GM23338 (cell line): ENCODE results near the gene HIGD1B. TPM values are rescaled to one million over a fixed set of nuclear protein-coding genes. Genes with fewer than 3 reads are reported as not detected.

Source experiments
- CREB1 ChIP-seq: fragments of 250-450 bp; sonication (Bioruptor Pico); IDR thresholded peaks from 2 replicates; pipeline ENCODE4 v1.5.0; 2020; ENCODE audit warnings: low read depth, mild to moderate bottlenecking, moderate library complexity
- EZH2 ChIP-seq: fragments of 200-600 bp; sonication (generic); IDR thresholded peaks from one replicate; pipeline ENCODE4 v1.8.0; 2017; ENCODE audit warnings: antibody characterized with exemption, mild to moderate bottlenecking, low read depth; ENCODE audit not compliant: unreplicated experiment
- JUNB ChIP-seq: IDR thresholded peaks from one replicate; pipeline ENCODE4 v1.6.1; 2016; ENCODE audit warnings: antibody characterized with exemption; ENCODE audit not compliant: unreplicated experiment
- NANOG ChIP-seq: IDR thresholded peaks from 2 replicates; pipeline ENCODE4 v1.6.1; 2016; ENCODE audit warnings: antibody characterized with exemption, borderline replicate concordance
- POLR2AphosphoS5 ChIP-seq: IDR thresholded peaks from 2 replicates; pipeline ENCODE4 v1.6.1; 2016; ENCODE audit warnings: antibody characterized with exemption, low read depth
- STAT1 ChIP-seq: IDR thresholded peaks from one replicate; pipeline ENCODE4 v1.6.1; 2016; ENCODE audit warnings: antibody characterized with exemption; ENCODE audit not compliant: unreplicated experiment
- ZNF114 ChIP-seq: fragments of 250-450 bp; sonication (Bioruptor Pico); IDR thresholded peaks from 2 replicates; pipeline ENCODE4 v1.5.0; 2020; ENCODE audit warnings: mild to moderate bottlenecking, moderate library complexity
- ZNF331 ChIP-seq: fragments of 250-450 bp; sonication (Bioruptor Pico); IDR thresholded peaks from 2 replicates; pipeline ENCODE4 v1.5.0; 2020; ENCODE audit warnings: low read depth, mild to moderate bottlenecking, moderate library complexity
- polyA plus RNA-seq: library from polyadenylated mRNA; unstranded; fragments of >200 nt; fragmentation: Nextera tagmentation; extraction: Ambion mirVana; gene quantifications from 2 replicates; pipeline ENCODE4 v1.2.1, GENCODE V29; 2016
- total RNA-seq: library from RNA; depleted of rRNA; stranded (reverse); fragments of >200 nt; shearing (Covaris generic); gene quantifications from 2 replicates; pipeline ENCODE4 v1.2.3, GENCODE V29; 2014
- TF ChIP-seq, protein P1 (sequence below): fragments of 250-450 bp; sonication (Bioruptor Pico); IDR thresholded peaks from 2 replicates; pipeline ENCODE4 v1.5.0; 2020; ENCODE audit warnings: mild to moderate bottlenecking, moderate library complexity
- TF ChIP-seq, protein P2 (sequence below): IDR thresholded peaks from one replicate; pipeline ENCODE4 v1.6.1; 2018; ENCODE audit warnings: antibody characterized with exemption; ENCODE audit not compliant: unreplicated experiment
- TF ChIP-seq, protein P3 (sequence below), 2 experiments: fragments of 200-600 bp in 1 of 2; sonication (generic) in 1 of 2; conservative IDR thresholded peaks; 2 replicates each; pipeline versions ENCODE4 v1.5.1 to v1.6.1; 2016 to 2017; ENCODE audit warnings: antibody characterized with exemption in 2 of 2, low read depth in 2 of 2, mild to moderate bottlenecking in 2 of 2, moderate library complexity in 1 of 2

HIGD1B gene
- total and polyA plus RNA-seq, 2 experiments from 2014 or later = not detected

DNA sequence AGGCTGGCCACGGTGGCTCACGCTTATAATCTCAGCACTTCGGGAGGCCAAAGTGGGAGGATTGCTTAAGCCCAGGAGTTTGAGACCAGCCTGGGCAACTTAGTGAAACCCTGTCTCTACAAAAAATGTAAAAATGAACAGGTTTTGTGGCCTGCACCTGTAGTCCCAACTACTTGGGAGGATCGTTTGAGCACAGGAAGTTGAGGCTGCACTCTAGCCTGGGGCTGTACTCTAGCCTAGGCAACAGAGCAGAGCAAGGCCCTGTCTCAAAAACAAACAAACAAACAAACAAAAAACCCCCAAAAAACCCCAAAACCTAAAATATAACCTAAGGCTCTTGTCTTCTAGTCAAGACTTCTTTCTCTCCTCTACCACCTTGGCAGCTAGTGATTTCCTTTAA is 7.4 kb upstream of the HIGD1B start (continued):
- TF ChIP-seq, protein P1, sequence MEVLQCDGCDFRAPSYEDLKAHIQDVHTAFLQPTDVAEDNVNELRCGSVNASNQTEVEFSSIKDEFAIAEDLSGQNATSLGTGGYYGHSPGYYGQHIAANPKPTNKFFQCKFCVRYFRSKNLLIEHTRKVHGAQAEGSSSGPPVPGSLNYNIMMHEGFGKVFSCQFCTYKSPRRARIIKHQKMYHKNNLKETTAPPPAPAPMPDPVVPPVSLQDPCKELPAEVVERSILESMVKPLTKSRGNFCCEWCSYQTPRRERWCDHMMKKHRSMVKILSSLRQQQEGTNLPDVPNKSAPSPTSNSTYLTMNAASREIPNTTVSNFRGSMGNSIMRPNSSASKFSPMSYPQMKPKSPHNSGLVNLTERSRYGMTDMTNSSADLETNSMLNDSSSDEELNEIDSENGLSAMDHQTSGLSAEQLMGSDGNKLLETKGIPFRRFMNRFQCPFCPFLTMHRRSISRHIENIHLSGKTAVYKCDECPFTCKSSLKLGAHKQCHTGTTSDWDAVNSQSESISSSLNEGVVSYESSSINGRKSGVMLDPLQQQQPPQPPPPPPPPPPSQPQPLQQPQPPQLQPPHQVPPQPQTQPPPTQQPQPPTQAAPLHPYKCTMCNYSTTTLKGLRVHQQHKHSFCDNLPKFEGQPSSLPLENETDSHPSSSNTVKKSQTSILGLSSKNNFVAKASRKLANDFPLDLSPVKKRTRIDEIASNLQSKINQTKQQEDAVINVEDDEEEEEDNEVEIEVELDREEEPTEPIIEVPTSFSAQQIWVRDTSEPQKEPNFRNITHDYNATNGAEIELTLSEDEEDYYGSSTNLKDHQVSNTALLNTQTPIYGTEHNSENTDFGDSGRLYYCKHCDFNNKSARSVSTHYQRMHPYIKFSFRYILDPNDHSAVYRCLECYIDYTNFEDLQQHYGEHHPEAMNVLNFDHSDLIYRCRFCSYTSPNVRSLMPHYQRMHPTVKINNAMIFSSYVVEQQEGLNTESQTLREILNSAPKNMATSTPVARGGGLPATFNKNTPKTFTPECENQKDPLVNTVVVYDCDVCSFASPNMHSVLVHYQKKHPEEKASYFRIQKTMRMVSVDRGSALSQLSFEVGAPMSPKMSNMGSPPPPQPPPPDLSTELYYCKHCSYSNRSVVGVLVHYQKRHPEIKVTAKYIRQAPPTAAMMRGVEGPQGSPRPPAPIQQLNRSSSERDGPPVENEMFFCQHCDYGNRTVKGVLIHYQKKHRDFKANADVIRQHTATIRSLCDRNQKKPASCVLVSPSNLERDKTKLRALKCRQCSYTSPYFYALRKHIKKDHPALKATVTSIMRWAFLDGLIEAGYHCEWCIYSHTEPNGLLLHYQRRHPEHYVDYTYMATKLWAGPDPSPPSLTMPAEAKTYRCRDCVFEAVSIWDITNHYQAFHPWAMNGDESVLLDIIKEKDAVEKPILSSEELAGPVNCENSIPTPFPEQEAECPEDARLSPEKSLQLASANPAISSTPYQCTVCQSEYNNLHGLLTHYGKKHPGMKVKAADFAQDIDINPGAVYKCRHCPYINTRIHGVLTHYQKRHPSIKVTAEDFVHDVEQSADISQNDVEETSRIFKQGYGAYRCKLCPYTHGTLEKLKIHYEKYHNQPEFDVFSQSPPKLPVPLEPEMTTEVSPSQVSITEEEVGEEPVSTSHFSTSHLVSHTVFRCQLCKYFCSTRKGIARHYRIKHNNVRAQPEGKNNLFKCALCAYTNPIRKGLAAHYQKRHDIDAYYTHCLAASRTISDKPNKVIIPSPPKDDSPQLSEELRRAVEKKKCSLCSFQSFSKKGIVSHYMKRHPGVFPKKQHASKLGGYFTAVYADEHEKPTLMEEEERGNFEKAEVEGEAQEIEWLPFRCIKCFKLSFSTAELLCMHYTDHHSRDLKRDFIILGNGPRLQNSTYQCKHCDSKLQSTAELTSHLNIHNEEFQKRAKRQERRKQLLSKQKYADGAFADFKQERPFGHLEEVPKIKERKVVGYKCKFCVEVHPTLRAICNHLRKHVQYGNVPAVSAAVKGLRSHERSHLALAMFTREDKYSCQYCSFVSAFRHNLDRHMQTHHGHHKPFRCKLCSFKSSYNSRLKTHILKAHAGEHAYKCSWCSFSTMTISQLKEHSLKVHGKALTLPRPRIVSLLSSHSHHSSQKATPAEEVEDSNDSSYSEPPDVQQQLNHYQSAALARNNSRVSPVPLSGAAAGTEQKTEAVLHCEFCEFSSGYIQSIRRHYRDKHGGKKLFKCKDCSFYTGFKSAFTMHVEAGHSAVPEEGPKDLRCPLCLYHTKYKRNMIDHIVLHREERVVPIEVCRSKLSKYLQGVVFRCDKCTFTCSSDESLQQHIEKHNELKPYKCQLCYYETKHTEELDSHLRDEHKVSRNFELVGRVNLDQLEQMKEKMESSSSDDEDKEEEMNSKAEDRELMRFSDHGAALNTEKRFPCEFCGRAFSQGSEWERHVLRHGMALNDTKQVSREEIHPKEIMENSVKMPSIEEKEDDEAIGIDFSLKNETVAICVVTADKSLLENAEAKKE (CRISPR knock-in tag) = no peak
- TF ChIP-seq STAT1 = no peak
- TF ChIP-seq EZH2 = no peak
- TF ChIP-seq, protein P2, sequence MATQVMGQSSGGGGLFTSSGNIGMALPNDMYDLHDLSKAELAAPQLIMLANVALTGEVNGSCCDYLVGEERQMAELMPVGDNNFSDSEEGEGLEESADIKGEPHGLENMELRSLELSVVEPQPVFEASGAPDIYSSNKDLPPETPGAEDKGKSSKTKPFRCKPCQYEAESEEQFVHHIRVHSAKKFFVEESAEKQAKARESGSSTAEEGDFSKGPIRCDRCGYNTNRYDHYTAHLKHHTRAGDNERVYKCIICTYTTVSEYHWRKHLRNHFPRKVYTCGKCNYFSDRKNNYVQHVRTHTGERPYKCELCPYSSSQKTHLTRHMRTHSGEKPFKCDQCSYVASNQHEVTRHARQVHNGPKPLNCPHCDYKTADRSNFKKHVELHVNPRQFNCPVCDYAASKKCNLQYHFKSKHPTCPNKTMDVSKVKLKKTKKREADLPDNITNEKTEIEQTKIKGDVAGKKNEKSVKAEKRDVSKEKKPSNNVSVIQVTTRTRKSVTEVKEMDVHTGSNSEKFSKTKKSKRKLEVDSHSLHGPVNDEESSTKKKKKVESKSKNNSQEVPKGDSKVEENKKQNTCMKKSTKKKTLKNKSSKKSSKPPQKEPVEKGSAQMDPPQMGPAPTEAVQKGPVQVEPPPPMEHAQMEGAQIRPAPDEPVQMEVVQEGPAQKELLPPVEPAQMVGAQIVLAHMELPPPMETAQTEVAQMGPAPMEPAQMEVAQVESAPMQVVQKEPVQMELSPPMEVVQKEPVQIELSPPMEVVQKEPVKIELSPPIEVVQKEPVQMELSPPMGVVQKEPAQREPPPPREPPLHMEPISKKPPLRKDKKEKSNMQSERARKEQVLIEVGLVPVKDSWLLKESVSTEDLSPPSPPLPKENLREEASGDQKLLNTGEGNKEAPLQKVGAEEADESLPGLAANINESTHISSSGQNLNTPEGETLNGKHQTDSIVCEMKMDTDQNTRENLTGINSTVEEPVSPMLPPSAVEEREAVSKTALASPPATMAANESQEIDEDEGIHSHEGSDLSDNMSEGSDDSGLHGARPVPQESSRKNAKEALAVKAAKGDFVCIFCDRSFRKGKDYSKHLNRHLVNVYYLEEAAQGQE = no peak
- TF ChIP-seq JUNB = no peak
- TF ChIP-seq ZNF331 (CRISPR knock-in tag) = no peak
- TF ChIP-seq, protein P3, sequence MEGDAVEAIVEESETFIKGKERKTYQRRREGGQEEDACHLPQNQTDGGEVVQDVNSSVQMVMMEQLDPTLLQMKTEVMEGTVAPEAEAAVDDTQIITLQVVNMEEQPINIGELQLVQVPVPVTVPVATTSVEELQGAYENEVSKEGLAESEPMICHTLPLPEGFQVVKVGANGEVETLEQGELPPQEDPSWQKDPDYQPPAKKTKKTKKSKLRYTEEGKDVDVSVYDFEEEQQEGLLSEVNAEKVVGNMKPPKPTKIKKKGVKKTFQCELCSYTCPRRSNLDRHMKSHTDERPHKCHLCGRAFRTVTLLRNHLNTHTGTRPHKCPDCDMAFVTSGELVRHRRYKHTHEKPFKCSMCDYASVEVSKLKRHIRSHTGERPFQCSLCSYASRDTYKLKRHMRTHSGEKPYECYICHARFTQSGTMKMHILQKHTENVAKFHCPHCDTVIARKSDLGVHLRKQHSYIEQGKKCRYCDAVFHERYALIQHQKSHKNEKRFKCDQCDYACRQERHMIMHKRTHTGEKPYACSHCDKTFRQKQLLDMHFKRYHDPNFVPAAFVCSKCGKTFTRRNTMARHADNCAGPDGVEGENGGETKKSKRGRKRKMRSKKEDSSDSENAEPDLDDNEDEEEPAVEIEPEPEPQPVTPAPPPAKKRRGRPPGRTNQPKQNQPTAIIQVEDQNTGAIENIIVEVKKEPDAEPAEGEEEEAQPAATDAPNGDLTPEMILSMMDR (conservative IDR thresholded peaks at IDR 0.05; ENCODE audit: low read depth in 2 of 2) = no peak
- TF ChIP-seq ZNF114 (CRISPR knock-in tag) = no peak
- no peak for TF ChIP-seq POLR2AphosphoS5
- TF ChIP-seq CREB1 (CRISPR knock-in tag) = no peak
- no peak for TF ChIP-seq NANOG
